ENCODE measurements around the gene RALGAPB.
"Not testable (repeated sequence)": the region's sequence is repeated elsewhere in the genome, so short reads cannot be mapped to it uniquely, and the experiment has no call there.

DNA sequence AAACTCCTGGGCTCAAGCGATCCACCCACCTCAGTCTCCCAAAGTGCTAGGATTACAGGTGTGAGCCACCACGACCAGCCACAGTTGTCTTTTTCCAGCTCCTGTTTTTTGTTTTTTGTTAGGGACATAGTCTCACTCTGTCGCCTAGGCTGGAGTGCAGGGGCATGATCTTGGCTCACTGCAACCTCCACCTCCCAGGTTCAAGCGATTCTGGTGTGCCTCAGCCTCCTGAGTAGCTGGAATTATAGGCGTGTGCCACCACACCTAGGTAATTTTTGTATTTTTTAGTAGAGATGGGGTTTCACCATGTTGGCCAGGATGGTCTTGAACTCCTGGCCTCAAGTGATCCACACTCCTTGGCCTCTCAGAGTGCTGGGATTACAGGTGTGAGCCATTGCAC, 39.8 kb upstream of the RALGAPB start:
- TF ChIP-seq, protein P1, sequence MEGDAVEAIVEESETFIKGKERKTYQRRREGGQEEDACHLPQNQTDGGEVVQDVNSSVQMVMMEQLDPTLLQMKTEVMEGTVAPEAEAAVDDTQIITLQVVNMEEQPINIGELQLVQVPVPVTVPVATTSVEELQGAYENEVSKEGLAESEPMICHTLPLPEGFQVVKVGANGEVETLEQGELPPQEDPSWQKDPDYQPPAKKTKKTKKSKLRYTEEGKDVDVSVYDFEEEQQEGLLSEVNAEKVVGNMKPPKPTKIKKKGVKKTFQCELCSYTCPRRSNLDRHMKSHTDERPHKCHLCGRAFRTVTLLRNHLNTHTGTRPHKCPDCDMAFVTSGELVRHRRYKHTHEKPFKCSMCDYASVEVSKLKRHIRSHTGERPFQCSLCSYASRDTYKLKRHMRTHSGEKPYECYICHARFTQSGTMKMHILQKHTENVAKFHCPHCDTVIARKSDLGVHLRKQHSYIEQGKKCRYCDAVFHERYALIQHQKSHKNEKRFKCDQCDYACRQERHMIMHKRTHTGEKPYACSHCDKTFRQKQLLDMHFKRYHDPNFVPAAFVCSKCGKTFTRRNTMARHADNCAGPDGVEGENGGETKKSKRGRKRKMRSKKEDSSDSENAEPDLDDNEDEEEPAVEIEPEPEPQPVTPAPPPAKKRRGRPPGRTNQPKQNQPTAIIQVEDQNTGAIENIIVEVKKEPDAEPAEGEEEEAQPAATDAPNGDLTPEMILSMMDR (conservative IDR thresholded peaks at IDR 0.05; ENCODE audit: low read length), result not testable (repeated sequence)
- TF ChIP-seq EZH2phosphoT487 (IDR thresholded peaks at IDR 0.05; ENCODE audit: borderline replicate concordance, low read depth, low read length), result not testable (repeated sequence)
